ENCODE measurements around the gene BRI3. TPM values are rescaled to one million over a fixed set of nuclear protein-coding genes. Genes with fewer than 3 reads are reported as not detected.

Gene BRI3
- total RNA-seq, 1 donor from 2014 or later = 22.2 TPM

DNA sequence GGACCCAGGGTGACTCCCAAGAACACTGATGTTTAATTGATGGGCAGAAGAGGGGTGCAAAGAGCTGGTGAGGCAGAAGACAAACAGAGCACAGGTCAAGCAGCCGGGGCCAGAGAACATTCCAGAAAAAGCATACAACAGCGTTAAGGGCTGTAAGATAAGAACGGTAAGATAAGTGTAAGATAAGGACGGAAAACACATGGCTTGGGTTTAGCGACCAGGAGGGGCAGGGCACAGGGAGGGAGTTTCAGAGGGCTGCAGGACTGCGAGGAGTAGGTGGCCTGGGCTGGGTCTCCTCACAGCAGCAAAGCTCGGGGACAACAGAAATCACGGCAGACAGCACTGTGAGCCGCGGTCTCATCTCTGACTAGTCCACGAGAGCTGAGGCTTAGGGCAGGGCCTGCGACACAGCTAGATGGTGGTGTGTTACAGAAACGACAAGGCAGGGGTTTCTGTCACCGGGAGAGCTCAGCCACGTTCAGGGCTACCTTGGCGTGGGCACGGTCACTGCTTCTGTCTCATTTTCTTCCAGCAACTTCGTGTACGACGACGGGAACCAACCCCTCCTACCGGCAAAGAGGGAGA is 24.6 kb downstream of the BRI3 start:
- H4K20me1 ChIP-seq (ENCODE audit: low read depth) = peaks cover 4% of the 10 kb centered on the region
- Mint-ChIP-seq H3K36me3 (peaks cover 5% of the 10 kb centered on the region), H3K4me1 (peaks cover 3% of the 10 kb centered on the region), H3K27me3 (ENCODE audit: insufficient read depth, low read depth) (peaks cover 4% of the 10 kb centered on the region), H3K27ac (peak overlapping the region; percentile 66), H3K4me3 (no peak overlapping the region), H3K9me3 (no peaks in the 10 kb centered on the region)
- H3F3A ChIP-seq (ENCODE audit: low read depth) = no peaks in the 10 kb centered on the region
- H3K4me3 ChIP-seq = no peak overlapping the region
- H3K9me3 ChIP-seq (ENCODE audit: low read depth) = no peaks in the 10 kb centered on the region
- H3K27me3 ChIP-seq = no peaks in the 10 kb centered on the region
- no peak for DNase-seq (ENCODE audit: low spot score)
- no peak overlapping the region for H2AFZ ChIP-seq (replicated peaks)
- TF ChIP-seq EZH2phosphoT487 (IDR thresholded peaks at IDR 0.05) = no peak
- TF ChIP-seq, protein P1, sequence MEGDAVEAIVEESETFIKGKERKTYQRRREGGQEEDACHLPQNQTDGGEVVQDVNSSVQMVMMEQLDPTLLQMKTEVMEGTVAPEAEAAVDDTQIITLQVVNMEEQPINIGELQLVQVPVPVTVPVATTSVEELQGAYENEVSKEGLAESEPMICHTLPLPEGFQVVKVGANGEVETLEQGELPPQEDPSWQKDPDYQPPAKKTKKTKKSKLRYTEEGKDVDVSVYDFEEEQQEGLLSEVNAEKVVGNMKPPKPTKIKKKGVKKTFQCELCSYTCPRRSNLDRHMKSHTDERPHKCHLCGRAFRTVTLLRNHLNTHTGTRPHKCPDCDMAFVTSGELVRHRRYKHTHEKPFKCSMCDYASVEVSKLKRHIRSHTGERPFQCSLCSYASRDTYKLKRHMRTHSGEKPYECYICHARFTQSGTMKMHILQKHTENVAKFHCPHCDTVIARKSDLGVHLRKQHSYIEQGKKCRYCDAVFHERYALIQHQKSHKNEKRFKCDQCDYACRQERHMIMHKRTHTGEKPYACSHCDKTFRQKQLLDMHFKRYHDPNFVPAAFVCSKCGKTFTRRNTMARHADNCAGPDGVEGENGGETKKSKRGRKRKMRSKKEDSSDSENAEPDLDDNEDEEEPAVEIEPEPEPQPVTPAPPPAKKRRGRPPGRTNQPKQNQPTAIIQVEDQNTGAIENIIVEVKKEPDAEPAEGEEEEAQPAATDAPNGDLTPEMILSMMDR (IDR thresholded peaks at IDR 0.05) = no peak
- no peak for TF ChIP-seq EZH2 (IDR thresholded peaks at IDR 0.05)
- no peak overlapping the region for H3K4me2 ChIP-seq
- no peaks in the 10 kb centered on the region for H3K36me3 ChIP-seq
- no peak overlapping the region for H3K9ac ChIP-seq
- no peaks in the 10 kb centered on the region for H3K79me2 ChIP-seq (ENCODE audit: low read depth)
- H3K4me1 ChIP-seq = peaks cover 6% of the 10 kb centered on the region
- H3K27ac ChIP-seq = no peak overlapping the region

DNA sequence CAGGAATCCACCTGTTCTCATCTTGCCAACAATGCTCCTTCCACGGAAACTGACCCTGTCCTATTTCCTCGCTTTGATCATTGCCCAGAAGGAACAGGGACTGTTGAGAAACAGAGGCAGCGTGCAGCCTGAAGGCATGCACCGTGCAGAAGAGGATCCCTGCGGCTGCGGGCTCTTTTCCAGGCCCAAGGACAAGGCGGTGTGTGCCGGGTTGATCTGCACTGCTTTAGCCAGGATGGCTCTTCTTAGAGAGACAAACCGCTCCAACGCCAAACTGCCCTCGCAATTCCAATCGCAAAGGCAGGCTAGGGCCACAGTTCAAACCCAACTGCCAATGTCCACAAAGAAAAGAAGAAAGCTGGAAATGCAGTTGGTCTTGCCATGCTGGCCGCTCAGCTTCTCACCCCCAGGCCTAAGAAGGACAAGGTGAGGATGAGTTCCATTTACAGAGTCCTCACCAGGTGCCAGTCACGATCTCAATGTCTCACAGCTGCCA is 26.5 kb downstream of the BRI3 start:
- DNase-seq (ENCODE audit: low spot score) = no peak
- Mint-ChIP-seq H3K27me3 (ENCODE audit: insufficient read depth, low read depth) (peaks cover 2% of the 10 kb centered on the region), H3K9me3 (no peaks in the 10 kb centered on the region), H3K4me3 (no peak overlapping the region), H3K36me3 (peaks cover 7% of the 10 kb centered on the region), H3K27ac (no peak overlapping the region), H3K4me1 (peaks cover 5% of the 10 kb centered on the region)
- Histone ChIP-seq H4K20me1 (ENCODE audit: low read depth) (peaks cover 4% of the 10 kb centered on the region), H3F3A (ENCODE audit: low read depth) (no peaks in the 10 kb centered on the region), H3K27ac (no peak overlapping the region), H3K9ac (no peak overlapping the region), H3K36me3 (no peaks in the 10 kb centered on the region), H3K4me3 (no peak overlapping the region), H3K4me2 (no peak overlapping the region), H3K9me3 (ENCODE audit: low read depth) (no peaks in the 10 kb centered on the region), H3K79me2 (ENCODE audit: low read depth) (no peaks in the 10 kb centered on the region), H3K4me1 (peaks cover 6% of the 10 kb centered on the region), H3K27me3 (no peaks in the 10 kb centered on the region), H2AFZ (replicated peaks) (no peak overlapping the region)
- no peak for TF ChIP-seq EZH2phosphoT487 (IDR thresholded peaks at IDR 0.05)
- no peak for TF ChIP-seq EZH2 (IDR thresholded peaks at IDR 0.05)
- TF ChIP-seq, protein P1 (IDR thresholded peaks at IDR 0.05) = no peak

DNA sequence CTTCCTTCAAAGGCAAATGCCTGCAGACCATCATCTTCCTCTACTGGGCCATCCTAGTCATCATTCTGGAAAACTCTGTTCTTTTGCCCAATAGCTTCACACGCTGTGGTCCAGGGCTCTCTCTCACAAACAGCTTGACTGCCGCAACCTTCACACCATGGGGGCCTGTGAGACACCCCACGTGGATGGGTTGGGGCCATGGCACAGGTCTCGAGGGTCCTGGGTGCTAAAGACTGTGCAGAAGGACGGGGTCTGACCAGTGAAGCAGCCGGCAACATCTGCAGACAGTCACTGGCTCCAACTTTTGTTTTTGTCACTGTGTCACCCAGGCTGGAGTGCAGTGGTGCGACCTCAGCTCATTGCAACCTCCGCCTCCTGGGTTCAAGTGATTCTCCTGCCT is 28.1 kb downstream of the BRI3 start:
- no peaks in the 10 kb centered on the region for H3K79me2 ChIP-seq (ENCODE audit: low read depth)
- H2AFZ ChIP-seq (replicated peaks) = no peak overlapping the region
- Mint-ChIP-seq H3K4me1 (peaks cover 2% of the 10 kb centered on the region), H3K9me3 (no peaks in the 10 kb centered on the region), H3K27me3 (ENCODE audit: insufficient read depth, low read depth) (peaks cover 2% of the 10 kb centered on the region), H3K27ac (no peak overlapping the region), H3K36me3 (peaks cover 10% of the 10 kb centered on the region), H3K4me3 (no peak overlapping the region)
- no peak overlapping the region for H3K4me2 ChIP-seq
- H3K27me3 ChIP-seq = no peaks in the 10 kb centered on the region
- no peaks in the 10 kb centered on the region for H3F3A ChIP-seq (ENCODE audit: low read depth)
- no peak overlapping the region for H3K4me3 ChIP-seq
- no peak overlapping the region for H3K27ac ChIP-seq
- H3K9ac ChIP-seq = no peak overlapping the region
- TF ChIP-seq EZH2 (IDR thresholded peaks at IDR 0.05) (no peak), EZH2phosphoT487 (IDR thresholded peaks at IDR 0.05) (no peak)
- TF ChIP-seq, protein P1 (IDR thresholded peaks at IDR 0.05) = no peak
- H3K9me3 ChIP-seq (ENCODE audit: low read depth) = no peaks in the 10 kb centered on the region
- H4K20me1 ChIP-seq (ENCODE audit: low read depth) = no peaks in the 10 kb centered on the region
- no peak for DNase-seq (ENCODE audit: low spot score)
- H3K36me3 ChIP-seq = no peaks in the 10 kb centered on the region
- H3K4me1 ChIP-seq = no peaks in the 10 kb centered on the region
